D341Med (cell line): ENCODE data around the gene DGLUCY.
"Not testable (repeated sequence)": the region's sequence is repeated elsewhere in the genome, so short reads cannot be mapped to it uniquely, and the experiment has no call there.

ENCODE experiments used
- DNase-seq: peaks from one replicate; pipeline ENCODE4 v3.0.0; 2012; ENCODE audit warnings: low spot score

DGLUCY gene, protein sequence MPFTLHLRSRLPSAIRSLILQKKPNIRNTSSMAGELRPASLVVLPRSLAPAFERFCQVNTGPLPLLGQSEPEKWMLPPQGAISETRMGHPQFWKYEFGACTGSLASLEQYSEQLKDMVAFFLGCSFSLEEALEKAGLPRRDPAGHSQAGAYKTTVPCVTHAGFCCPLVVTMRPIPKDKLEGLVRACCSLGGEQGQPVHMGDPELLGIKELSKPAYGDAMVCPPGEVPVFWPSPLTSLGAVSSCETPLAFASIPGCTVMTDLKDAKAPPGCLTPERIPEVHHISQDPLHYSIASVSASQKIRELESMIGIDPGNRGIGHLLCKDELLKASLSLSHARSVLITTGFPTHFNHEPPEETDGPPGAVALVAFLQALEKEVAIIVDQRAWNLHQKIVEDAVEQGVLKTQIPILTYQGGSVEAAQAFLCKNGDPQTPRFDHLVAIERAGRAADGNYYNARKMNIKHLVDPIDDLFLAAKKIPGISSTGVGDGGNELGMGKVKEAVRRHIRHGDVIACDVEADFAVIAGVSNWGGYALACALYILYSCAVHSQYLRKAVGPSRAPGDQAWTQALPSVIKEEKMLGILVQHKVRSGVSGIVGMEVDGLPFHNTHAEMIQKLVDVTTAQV

DNA sequence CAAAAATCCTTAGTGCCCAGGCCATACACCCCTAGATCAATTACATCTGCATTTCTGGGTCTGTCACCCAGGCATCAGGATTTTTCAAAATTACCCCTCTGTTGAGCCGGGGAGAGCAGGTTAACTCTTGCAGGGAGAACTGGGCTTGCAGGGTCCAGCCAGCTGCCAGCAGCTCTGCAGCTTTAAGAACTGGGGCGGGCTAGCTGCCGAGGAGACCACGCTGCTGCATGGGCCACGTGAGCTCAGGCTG is at the start of gene DGLUCY:
Gene DGLUCY, plus strand, starts transcription at position 245 of the 250 bp plus-strand sequence. CDS start 46,222 bp downstream, outside the sequence.
- peak; percentile 85 for DNase-seq

DNA sequence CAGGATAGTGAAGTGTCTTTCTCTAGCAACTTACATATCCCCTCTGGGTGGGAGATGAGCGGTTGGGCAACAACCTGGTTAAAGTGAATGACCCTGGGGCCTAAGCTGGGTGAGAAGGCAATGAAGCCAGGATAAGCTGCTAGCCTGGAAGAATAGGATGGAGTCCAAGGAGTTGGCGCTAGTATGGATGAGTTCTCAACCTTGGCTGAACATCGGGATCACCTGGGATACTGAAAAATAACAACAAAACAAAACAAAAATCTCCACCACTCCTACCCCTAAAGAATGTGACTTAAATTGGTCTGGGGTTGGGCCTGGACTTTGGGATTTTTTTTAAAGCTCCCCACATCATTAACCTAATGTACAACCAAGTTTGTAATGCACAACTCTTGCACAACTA is 48.6 kb upstream of the DGLUCY start:
- DNase-seq: no peak

DNA sequence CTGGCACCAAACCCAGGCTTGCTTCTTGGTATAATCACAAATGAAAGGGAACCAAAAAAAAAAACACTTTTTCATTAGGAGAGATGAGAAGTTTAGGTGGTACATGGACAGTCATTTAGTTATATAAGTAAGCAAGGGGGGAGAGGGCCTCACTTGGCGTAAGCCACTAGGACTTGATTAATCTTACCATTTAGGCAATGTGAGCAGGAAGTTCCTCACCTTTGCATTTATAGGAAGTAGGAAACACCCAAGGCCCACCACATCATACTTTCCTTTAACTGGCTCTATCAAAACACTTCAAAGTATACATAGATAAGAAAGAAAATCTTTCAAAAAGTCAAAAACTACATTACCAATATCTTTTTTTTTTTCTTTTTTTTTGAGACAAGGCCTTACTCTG is 46.7 kb upstream of the DGLUCY start:
- DNase-seq: no peak

DNA sequence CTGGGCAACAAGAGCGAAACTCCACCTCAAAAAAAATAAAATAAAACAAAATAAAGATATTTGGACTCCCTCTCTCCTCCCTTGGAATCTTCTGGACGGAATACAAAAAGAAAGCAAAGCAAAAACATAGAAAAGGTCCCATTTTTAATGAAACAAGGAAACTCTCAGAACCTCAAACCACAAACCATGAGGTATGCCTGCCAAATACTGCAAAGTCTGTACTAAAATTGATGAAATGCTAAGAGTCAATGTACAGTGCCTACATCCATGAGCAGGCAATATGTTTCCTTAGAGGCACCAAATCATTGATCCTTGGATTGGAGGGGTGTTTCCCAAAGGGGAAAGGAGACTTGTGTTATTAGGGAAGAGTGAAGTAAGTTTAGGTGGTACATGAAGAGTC is 45.2 kb upstream of the DGLUCY start:
- DNase-seq: no peak

DNA sequence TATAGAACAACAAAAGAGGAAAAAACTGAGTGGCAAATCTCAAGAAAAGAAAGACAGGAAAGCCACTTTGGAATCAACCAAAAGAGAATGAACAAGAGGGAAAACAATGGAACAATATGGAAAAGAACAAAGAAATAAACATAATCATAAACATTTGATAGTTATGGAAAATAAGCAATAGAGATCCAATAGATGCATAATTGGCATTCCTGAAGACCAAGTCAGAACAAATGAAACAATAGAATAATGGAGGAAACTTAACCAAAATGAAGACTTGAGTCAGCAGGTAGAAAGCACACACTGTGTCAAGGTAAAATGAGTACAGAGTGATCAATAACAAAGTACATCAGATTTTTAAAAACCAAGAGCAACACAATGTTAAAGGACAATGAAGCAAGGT is 43.3 kb upstream of the DGLUCY start:
- no peak for DNase-seq

DNA sequence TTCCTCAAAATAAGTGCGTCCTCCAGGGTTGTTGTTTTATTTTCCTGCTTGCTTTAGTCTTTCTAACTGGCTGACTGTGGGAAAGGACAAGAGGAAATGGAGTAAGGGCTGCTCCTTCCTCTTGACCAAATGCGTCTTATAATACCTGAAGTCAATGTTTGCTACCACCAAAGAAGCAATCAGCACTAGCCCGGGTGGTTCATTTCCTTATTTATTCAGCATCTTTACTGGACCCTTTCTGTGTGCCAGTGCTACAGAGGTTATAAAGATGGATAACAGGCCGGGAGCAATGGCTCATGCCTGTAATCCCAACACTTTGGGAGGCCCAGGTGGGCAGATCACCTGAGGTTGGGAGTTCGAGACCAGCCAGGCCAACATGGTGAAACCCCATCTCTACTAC is 38.3 kb upstream of the DGLUCY start:
- DNase-seq: no peak

DNA sequence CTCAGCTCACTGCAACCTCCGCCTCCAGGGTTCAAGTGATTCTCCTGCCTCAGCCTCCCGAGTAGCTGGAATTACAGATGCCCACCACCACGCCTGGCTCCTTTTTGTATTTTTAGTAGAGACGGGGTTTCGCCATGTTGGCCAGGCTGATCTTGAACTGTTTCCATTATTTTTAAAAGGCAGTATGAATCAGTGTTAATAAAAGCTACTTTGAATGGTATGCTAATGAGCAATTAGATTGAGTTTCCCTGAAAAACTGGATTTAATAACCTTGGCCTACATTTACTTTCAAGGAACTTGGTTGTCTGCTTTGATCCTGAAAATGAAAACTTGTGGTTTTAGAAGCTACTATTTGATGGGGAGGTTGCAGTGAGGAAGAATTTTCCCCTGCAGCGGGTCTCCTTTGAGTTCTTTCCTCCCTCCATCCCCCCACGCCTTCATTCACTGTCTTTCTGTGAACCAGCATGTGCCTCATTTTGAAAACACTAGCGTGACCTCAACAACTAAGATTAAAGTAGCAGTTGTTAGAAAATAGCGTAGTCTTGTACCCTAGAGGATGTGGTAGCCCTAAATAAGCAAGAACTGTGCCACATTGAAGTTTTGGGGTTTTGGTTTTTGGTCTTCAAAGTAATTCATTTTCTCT is 35.7 kb upstream of the DGLUCY start:
- no peak for DNase-seq

DNA sequence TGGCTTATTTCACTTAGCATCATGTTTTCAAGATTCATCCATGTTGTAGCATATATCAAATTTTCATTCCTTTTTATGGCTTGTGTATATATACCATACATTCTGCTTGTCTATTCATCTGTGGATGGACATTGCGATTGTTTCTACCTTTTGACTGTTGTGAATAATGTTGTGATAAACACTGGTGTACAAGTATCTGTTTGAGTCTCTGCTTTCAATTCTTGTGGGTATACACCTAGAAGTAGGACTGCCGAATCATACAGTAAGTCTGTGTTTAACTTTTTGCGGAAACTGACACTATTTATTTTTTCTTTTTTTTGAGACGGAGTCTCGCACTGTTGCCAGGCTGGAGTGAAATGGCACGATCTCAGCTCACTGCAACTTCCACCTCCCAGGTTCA is 33.8 kb upstream of the DGLUCY start:
- DNase-seq: no peak

DNA sequence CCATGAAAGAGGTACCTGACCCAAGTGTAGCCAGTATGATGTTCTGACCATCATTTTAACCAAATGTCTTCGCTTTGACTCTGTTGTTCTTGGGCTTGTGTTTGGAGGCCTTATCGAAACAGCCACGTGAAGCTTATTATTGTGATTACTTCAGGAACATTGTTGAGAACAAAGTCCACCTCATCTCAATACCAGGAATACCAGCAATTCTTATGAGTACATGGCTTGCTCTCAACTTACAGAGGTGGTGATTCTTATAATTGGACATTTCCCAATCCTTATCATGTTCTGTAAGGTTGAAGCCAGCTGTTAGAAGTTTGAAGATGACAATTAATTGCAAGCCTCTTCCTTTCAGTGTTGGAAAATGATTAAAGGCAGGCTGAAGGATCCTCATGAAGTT is 31.6 kb upstream of the DGLUCY start:
- DNase-seq: no peak

DNA sequence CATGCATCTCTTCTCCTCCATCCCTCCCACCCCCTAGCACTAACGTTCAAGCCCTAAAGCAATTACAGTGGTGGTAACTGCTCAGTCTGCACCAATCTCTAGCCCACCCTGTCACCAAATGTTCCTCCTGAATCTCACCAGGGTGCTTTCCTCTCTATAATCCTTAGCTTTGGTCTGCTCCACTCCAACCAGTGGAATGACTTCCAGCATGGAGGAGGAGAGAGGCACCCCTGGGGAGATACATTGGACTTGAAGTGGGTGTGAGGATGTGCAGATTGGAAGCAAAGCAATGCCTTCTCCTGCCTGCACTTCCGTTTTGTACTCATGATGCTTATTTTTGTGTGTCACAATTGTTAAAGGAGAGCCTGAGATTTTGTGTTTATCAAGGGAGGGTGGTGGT is 29.4 kb upstream of the DGLUCY start:
- DNase-seq: no peak

DNA sequence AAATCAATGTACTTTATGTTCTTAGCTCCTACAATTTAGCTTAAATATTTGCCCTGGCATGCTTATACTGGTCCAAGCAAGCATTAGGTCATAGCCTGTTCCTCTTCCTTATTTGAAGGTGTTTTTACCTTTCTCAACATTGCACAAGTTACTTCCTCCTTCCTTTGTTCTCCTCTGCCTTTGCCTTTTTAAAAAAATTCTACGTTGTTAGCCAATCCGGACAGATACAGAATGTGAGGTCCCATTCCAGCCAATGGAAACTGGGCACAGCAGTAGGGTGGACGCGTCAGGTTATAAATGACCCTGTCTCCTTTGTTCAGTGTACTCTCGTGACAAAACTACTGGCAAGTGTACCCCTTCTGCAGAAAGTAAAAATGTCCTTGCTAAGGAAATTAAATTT is 26.4 kb upstream of the DGLUCY start:
- DNase-seq: not testable (repeated sequence)

DNA sequence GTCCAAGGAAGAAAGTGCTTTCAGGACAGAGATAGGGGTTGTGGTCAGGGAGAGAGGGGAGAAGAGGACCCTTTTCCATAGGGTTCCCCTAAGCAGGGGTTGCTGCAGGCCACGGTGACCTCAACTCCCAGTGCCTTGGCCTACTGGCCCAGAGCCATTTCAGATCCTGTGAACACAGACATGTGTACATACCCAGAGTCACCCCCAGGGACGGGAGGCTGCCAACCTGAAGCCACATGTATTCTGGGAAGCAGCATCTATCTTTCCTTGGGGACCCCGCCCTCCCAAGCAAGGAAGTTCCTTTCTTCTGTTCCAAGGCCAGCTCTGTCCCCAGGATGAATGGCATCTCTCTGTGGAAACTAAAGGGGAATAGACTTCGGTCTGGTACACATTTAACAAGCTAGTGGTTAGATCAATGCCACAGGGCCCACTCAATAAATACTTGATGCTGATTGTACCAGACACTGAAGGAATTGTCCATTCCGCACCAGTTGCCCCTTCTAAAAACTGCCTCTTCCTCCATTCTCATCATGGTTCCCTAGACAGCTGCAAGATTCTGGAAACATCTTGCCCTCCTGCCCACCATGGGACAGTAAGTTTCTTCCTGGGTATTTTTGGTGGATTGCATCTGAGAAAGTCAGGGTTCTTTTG is 25.2 kb upstream of the DGLUCY start:
- DNase-seq: no peak

DNA sequence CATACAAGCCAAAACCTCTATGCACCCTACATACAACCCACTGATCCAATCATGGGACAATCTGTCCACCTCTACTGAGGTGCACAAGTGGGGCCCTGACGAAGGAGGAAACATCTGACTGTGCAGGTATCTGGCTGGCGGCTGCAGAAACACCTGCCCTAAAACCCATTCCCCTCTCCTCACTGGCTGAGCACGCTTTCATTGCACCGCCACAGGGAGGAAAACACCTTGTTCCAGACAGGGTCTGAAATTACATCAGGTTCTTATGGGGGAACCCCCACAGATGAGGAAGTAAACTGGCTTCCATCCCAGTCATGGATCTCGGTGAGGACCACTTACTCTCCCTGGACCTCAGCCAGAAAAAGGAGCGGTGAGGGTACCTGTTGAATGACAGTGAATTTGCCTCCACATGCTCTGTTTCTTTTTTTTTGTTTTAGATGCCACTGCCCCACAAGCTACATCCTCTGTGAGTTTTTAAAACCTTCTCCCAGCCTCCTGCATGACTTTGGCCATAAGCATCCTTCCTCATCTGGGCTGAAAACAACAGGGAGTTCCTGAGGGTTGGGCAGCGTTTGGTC is 23.8 kb upstream of the DGLUCY start:
- no peak for DNase-seq

DNA sequence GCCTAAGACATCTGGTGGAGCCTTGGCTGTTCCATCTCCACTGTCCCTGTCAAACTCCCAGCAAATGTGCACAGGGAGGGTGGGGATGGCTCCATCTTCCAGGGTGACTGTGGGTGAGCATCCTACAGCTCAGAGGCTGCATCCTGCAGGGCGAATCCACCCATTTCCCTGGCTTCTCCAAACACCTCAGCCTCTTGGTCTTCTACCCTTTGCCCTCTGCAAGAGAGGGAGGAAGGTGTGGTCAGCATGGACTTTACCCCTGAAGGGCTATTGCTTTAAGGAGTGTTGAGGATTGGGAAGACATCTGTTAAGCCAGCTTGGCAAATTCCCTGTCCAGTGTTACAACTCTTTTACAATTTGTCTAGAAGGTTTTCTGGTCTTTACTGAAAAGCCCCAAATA is 23.1 kb upstream of the DGLUCY start:
- no peak for DNase-seq

DNA sequence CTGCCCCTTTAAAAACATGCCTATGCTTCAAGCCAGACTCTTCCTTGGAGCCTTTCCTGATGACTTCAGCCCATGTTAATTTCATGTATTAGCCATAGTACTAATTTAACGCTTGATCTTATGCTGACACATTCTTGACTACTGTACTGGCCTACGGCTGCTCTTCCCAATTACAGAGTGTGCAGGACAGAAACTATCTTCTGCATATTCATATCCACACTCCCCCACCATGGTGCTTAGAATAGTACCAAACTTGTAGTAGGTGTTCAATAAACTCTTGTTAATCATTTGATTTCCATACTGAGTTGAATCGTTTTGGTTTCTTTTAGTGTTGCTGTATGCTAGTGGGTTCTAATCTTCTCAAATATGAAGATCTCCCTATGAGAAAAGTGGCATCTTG is 21.8 kb upstream of the DGLUCY start:
- no peak for DNase-seq

DNA sequence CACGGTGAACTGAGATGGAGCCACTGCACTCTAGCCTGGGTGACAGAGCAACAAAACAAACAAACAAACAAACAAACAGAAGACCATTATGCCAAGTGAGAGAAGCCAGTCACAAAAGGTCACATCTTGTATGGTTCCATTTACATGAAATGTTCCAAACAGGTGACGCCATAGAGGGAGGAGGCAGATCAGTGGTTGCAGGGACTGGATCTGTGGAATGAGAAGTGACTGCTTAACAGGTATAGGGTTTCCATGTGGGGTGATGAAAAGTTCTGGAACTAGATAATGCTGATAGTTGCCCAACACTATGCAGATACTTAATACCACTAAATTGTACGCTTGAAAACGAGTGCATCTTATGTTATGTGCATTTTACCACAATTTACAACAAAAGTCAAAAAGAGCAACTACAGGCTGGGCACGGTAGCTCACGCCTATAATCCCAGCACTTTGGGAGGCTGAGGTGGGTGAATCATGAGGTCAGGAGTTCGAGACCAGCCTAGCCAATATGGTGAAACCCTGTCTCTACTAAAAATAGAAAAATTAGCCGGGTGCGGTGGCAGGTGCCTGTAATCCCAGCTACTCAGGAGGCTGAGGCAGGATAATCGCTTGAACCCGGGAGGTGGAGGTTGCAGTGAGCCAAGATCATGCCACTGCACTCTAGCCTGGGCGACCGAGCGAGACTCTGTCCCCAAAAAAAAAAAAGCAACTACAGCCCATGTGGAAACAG is 20.0 kb upstream of the DGLUCY start:
- not testable (repeated sequence) for DNase-seq

DNA sequence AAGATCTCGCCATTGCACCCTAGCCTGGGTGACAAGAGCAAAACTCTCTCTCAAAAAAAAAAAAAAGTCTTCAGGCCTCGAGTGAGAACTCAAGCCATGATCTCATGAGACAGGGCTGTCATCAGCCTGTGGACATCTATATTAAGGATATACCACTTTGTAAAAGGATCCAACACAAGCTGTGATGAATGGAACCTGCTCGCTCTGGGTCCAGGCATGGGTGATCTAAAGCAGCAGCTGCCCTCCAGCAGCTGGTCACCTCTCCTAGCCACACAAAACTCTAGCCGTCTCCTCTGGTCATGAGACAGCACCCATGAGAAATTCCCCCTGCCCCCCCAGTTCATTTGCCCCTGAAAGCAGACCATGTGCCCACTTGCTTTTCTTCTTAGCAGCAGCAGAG is 19.1 kb upstream of the DGLUCY start:
- no peak for DNase-seq

DNA sequence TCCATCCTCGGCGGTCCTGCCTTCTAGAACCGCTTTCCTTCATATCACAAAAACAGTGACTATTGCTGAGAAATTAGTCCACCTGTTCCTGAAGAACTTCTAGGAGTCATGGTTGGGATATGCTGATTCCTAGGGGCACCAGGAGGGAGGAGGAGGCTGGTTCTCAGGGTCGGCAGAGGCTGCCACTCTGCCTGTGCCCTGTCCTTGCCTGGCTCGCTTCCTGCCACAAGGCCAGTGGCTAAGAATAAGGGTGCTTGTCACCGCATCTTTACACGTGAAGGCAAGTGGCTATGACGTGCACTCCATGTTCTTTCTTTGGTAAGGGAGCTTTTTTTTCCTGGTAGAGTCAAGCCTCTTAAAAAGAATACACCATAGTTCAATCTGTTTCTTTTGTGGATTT is 18.7 kb upstream of the DGLUCY start:
- DNase-seq: no peak

DNA sequence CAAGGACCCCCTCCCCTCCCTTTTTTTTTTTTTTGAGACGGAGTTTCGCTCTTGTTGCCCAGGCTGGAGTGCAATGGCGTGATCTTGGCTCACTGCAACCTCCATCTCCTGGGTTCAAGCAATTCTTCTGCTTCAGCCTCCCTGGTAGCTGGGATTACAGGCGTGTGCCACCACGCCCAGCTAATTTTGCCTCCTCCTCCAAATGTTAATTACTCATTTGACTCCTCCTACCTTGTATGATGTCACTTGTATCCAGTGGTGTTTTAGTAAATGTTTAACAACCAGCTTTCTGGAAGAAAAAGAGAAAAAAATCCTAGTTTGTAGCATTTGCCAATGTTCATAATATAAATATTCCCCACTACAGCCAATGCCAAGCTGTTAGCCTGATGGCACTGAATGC is 16.2 kb upstream of the DGLUCY start:
- DNase-seq: not testable (repeated sequence)

DNA sequence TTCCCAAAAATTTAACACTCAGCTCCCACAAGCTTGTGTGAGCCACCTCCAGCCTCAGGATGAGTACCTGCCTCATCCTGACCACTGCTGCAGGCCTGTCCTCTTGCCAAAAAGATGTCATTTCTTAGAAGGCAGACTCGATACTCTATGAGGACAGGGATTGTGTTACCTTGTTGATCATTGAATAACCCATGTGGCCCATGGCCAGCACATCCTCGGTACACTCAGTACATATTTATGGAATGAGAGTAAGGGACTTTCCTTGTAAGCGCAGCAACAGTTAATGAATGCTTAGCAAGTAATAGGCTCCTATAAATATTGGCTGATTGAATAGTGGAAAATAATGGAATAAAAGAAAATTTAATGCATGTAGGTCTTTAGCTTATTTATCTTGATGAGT is 15.3 kb upstream of the DGLUCY start:
- DNase-seq: no peak

DNA sequence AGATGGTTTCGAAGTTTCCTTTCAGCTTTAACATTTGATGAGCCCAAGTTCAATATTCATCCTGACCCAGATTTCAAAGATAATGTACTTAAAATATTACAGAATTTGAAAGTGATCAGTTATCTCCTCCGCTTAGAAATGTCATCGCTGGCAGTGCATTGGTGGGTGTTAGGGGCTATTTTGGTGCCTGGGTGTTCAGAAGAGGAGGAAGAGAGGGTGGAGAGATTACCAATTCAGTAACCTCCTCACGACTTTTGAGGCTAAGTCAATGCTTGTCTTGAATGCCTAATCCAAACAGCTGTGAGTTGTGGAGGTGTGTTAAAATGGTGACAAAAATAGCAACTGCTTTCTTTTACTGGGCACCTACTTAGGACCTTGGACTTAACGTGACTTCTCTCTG is 13.8 kb upstream of the DGLUCY start:
- DNase-seq: no peak

DNA sequence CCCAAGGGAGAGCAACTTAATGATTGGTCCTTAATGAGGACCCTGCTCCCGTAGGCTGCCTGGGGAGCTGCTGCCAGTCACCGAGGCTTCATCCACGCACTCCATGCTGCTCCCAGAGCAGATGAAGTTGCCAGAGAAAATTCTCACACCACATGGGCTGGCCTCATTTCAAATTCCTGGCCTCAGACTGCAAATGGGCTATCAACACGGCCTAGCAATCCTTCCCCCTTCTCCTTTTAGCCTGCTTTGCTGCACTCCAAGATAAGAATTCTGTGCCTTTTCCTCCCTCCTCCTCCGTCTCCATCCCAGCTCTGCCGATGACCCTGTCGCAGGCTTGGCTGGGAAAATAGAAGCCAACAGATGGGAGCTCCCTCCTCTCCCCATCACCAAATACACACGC is 10.8 kb upstream of the DGLUCY start:
- DNase-seq: no peak
